Skeletal muscle satellite cell (primary cell): Measurements from ENCODE around the gene PLS1.

Source experiments
- H3K27me3 ChIP-seq: 2 replicates; pipeline ENCODE4 v1.7.0; 2013; ENCODE audit warnings: low read length; ENCODE audit not compliant: control insufficient read depth, insufficient read depth
- H3K36me3 ChIP-seq: 2 replicates; pipeline ENCODE4 v1.7.0; 2013; ENCODE audit warnings: mild to moderate bottlenecking, control low read depth, low read length; ENCODE audit not compliant: insufficient read depth
- H3K4me1 ChIP-seq: 2 replicates; pipeline ENCODE4 v1.7.0; 2013; ENCODE audit warnings: low read length; ENCODE audit not compliant: control insufficient read depth, insufficient read depth
- H3K4me2 ChIP-seq: 2 replicates; pipeline ENCODE4 v1.7.0; 2013; ENCODE audit warnings: mild to moderate bottlenecking, low read length
- H3K4me3 ChIP-seq: 2 replicates; pipeline ENCODE4 v1.7.0; 2013; ENCODE audit warnings: low read length
- H3K9ac ChIP-seq: 2 replicates; pipeline ENCODE4 v1.7.0; 2013; ENCODE audit warnings: mild to moderate bottlenecking, low read depth, low read length, moderate library complexity
- H3K9me3 ChIP-seq: replicated peaks from 2 replicates; pipeline ENCODE4 v1.7.0; 2013; ENCODE audit warnings: mild to moderate bottlenecking, control low read depth, low read length

PLS1 gene

DNA sequence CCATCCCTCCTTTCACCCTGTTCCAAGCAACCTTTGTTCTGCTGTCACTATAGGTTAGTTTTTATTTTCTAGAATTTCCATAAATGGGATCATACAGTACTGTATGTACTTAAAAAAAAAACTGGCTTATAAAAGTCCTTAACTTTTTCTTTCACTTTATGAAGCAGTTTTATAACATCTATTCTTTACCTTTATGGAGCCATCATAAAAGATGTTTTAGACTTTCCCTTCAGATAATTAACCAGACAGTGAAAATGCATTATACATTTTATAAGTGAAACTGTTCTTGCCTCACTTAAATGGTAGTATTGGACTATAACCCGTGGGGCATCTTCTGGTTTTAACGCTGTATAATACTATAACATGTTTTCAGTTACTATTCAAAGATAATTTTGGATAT, 26.2 kb downstream of the PLS1 start:
- Histone ChIP-seq H3K9ac (no peak overlapping the region), H3K9me3 (no peaks in the 10 kb centered on the region)

GRCh38 chr3:142623194-142623593, 27.0 kb downstream of the PLS1 start:
- H3K36me3 ChIP-seq, result no peaks in the 10 kb centered on the region
- H3K4me3 ChIP-seq, result no peak overlapping the region
- H3K9ac ChIP-seq, result no peak overlapping the region
- no peaks in the 10 kb centered on the region for H3K4me1 ChIP-seq
- no peaks in the 10 kb centered on the region for H3K27me3 ChIP-seq
- H3K4me2 ChIP-seq, result no peak overlapping the region
- H3K9me3 ChIP-seq, result no peaks in the 10 kb centered on the region

More for the DNA sequence above, 26.2 kb downstream of the PLS1 start:
- H3K4me3 ChIP-seq, result no peak overlapping the region
- no peaks in the 10 kb centered on the region for H3K36me3 ChIP-seq
- no peaks in the 10 kb centered on the region for H3K4me1 ChIP-seq
- H3K4me2 ChIP-seq, result no peak overlapping the region
- H3K27me3 ChIP-seq, result no peaks in the 10 kb centered on the region

GRCh38 chr3:142624341-142625152, 28.4 kb downstream of the PLS1 start:
- no peak overlapping the region for H3K9ac ChIP-seq
- no peaks in the 10 kb centered on the region for H3K9me3 ChIP-seq
- no peaks in the 10 kb centered on the region for H3K27me3 ChIP-seq
- no peak overlapping the region for H3K4me3 ChIP-seq
- H3K4me2 ChIP-seq, result no peak overlapping the region
- no peaks in the 10 kb centered on the region for H3K4me1 ChIP-seq
- H3K36me3 ChIP-seq, result no peaks in the 10 kb centered on the region

DNA sequence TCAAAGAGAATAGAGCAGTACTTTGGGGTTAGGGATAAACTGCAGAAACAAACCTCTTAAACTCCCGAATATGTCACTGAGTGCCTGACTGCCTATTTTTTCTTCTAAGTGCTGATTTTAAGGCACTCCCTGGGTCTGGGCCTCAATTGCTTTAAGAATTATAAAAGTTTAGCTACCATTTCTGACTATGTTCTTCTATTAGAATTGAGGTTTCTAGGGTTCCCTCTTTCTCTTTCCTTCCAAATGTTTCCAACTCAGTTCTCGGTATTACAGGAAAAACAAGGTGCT, 28.9 kb downstream of the PLS1 start:
- Histone ChIP-seq H3K27me3 (no peaks in the 10 kb centered on the region), H3K9me3 (no peaks in the 10 kb centered on the region), H3K4me3 (no peak overlapping the region), H3K36me3 (no peaks in the 10 kb centered on the region), H3K4me1 (no peaks in the 10 kb centered on the region), H3K4me2 (no peak overlapping the region), H3K9ac (no peak overlapping the region)

GRCh38 chr3:142626971-142627370, 30.8 kb downstream of the PLS1 start:
- Histone ChIP-seq H3K36me3 (no peaks in the 10 kb centered on the region), H3K4me1 (no peaks in the 10 kb centered on the region), H3K27me3 (no peaks in the 10 kb centered on the region)

GRCh38 chr3:142628801-142629200, 32.6 kb downstream of the PLS1 start:
- Histone ChIP-seq H3K9ac (no peak overlapping the region), H3K4me3 (no peak overlapping the region), H3K9me3 (no peaks in the 10 kb centered on the region)

More at GRCh38 chr3:142626971-142627370, 30.8 kb downstream of the PLS1 start:
- no peaks in the 10 kb centered on the region for H3K9me3 ChIP-seq
- no peak overlapping the region for H3K4me3 ChIP-seq
- no peak overlapping the region for H3K9ac ChIP-seq
- no peak overlapping the region for H3K4me2 ChIP-seq

DNA sequence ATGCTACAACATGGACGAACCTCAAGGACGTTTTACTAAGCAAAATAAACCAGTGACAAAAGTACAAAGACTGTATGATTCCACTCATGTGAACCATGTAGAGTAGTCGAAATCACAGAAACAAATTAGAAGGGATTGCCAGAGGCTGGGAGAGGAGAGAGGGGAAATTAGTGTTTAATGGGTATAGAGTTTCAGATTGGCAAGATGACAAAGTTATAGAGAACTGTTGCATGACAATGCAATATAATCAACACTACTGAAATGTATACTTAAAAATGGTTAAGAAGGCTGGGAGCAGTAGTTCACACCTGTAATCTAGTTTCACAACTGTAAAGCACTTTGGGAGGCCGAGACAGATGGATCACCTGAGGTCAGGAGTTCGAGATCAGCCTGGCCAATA, 36.9 kb downstream of the PLS1 start:
- Histone ChIP-seq H3K27me3 (no peaks in the 10 kb centered on the region), H3K9ac (no peak overlapping the region), H3K4me1 (no peaks in the 10 kb centered on the region), H3K9me3 (no peaks in the 10 kb centered on the region), H3K4me3 (no peak overlapping the region), H3K36me3 (no peaks in the 10 kb centered on the region), H3K4me2 (no peak overlapping the region)

More at GRCh38 chr3:142628801-142629200, 32.6 kb downstream of the PLS1 start:
- H3K4me1 ChIP-seq, result no peaks in the 10 kb centered on the region
- no peaks in the 10 kb centered on the region for H3K27me3 ChIP-seq
- no peak overlapping the region for H3K4me2 ChIP-seq
- H3K36me3 ChIP-seq, result no peaks in the 10 kb centered on the region

- H3K9ac ChIP-seq, result no peak overlapping the region
- no peaks in the 10 kb centered on the region for H3K36me3 ChIP-seq
- no peak overlapping the region for H3K4me2 ChIP-seq
- H3K4me3 ChIP-seq, result no peak overlapping the region
- no peaks in the 10 kb centered on the region for H3K27me3 ChIP-seq
- H3K9me3 ChIP-seq, result no peaks in the 10 kb centered on the region
- no peaks in the 10 kb centered on the region for H3K4me1 ChIP-seq
Observed at GRCh38 chr3:142636050-142636449, 39.9 kb downstream of the PLS1 start.

GRCh38 chr3:142636664-142637063, 40.5 kb downstream of the PLS1 start:
- Histone ChIP-seq H3K27me3 (no peaks in the 10 kb centered on the region), H3K4me3 (no peak overlapping the region), H3K4me1 (no peaks in the 10 kb centered on the region), H3K9ac (no peak overlapping the region), H3K9me3 (no peaks in the 10 kb centered on the region), H3K4me2 (no peak overlapping the region), H3K36me3 (no peaks in the 10 kb centered on the region)

- no peak overlapping the region for H3K9ac ChIP-seq
- no peaks in the 10 kb centered on the region for H3K27me3 ChIP-seq
- no peak overlapping the region for H3K4me2 ChIP-seq
- H3K4me1 ChIP-seq, result no peaks in the 10 kb centered on the region
- H3K36me3 ChIP-seq, result no peaks in the 10 kb centered on the region
- no peaks in the 10 kb centered on the region for H3K9me3 ChIP-seq
- no peak overlapping the region for H3K4me3 ChIP-seq
Observed at GRCh38 chr3:142638291-142638690, 42.1 kb downstream of the PLS1 start.

DNA sequence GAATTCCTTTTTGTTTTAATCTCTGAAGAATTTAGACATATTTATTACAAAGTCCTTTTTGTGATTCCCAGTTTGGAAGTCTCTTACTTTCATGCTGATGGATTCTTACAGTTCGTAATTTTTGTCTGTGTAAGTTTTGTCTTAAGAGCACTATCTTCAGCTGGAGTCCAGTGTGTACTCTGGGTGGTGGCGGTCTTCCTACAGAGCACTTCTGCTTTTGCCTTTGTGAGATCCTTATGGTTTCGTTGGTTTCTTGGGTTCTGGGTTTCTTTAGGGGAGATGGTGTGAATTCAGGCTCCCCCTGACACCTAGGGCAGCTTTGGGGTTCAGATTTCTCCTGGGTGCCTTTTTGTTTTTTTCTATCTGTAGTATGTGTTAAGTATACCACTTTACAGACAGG, 45.3 kb downstream of the PLS1 start:
- no peak overlapping the region for H3K9ac ChIP-seq
- H3K4me3 ChIP-seq, result no peak overlapping the region
- peaks cover 5% of the 10 kb centered on the region for H3K4me1 ChIP-seq
- no peaks in the 10 kb centered on the region for H3K9me3 ChIP-seq
- no peaks in the 10 kb centered on the region for H3K36me3 ChIP-seq
- no peaks in the 10 kb centered on the region for H3K27me3 ChIP-seq
- no peak overlapping the region for H3K4me2 ChIP-seq

DNA sequence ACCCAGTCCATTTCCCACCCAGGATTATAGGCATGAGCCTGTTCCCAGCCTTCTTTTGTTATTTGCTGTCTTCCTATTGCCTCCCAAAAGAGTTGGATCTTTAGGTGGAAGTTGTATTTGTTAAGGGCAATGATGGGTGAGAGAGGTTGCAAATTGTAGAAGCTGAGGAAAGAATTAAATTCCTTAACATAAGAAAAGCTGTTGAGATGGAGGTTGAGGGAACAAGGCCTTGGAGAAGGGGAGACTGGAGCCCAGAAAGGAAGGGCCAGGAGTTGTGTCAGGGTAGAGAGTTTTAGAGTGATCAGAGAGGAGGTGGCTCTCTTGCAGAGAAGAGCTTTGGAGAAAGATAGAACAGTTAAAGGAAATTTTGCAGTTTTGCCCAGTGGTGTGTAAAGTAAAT, 46.8 kb downstream of the PLS1 start:
- Histone ChIP-seq H3K36me3 (no peaks in the 10 kb centered on the region), H3K4me2 (no peak overlapping the region), H3K27me3 (no peaks in the 10 kb centered on the region), H3K4me3 (no peak overlapping the region), H3K4me1 (peaks cover 5% of the 10 kb centered on the region), H3K9ac (no peak overlapping the region), H3K9me3 (no peaks in the 10 kb centered on the region)
